Measurements from ENCODE around the gene FXYD5.
"Not testable (repeated sequence)": the region's sequence is repeated elsewhere in the genome, so short reads cannot be mapped to it uniquely, and the experiment has no call there.

FXYD5 gene

GRCh38 chr19:35174226-35174625 lies 19.7 kb downstream of the FXYD5 start:
- no peak overlapping the region for H3K4me3 ChIP-seq (ENCODE audit: low read length)
- no peaks in the 10 kb centered on the region for H3K27me3 ChIP-seq (replicated peaks; ENCODE audit: control insufficient read depth, insufficient read depth, low read length)
- no peaks in the 10 kb centered on the region for H3K36me3 ChIP-seq (ENCODE audit: control insufficient read depth, insufficient read depth, low read length, severe bottlenecking)
- no peak overlapping the region for H3K9ac ChIP-seq (ENCODE audit: low read length)
- H3K9me3 ChIP-seq (ENCODE audit: control insufficient read depth, low read length) = no peaks in the 10 kb centered on the region
- peaks cover 29% of the 10 kb centered on the region for H3K4me1 ChIP-seq (ENCODE audit: control insufficient read depth, insufficient read depth, low read length)
- DNase-seq (ENCODE audit: low read depth) = no peak

GRCh38 chr19:35176181-35176570 lies 21.6 kb downstream of the FXYD5 start:
- DNase-seq (ENCODE audit: low read depth) = no peak
- no peaks in the 10 kb centered on the region for H3K27me3 ChIP-seq (replicated peaks; ENCODE audit: control insufficient read depth, insufficient read depth, low read length)
- H3K4me3 ChIP-seq (ENCODE audit: low read length) = no peak overlapping the region
- H3K9ac ChIP-seq (ENCODE audit: low read length) = peak overlapping the region; percentile 52
- peaks cover 14% of the 10 kb centered on the region for H3K4me1 ChIP-seq (ENCODE audit: control insufficient read depth, insufficient read depth, low read length)
- H3K36me3 ChIP-seq (ENCODE audit: control insufficient read depth, insufficient read depth, low read length, severe bottlenecking) = no peaks in the 10 kb centered on the region
- no peaks in the 10 kb centered on the region for H3K9me3 ChIP-seq (ENCODE audit: control insufficient read depth, low read length)

DNA sequence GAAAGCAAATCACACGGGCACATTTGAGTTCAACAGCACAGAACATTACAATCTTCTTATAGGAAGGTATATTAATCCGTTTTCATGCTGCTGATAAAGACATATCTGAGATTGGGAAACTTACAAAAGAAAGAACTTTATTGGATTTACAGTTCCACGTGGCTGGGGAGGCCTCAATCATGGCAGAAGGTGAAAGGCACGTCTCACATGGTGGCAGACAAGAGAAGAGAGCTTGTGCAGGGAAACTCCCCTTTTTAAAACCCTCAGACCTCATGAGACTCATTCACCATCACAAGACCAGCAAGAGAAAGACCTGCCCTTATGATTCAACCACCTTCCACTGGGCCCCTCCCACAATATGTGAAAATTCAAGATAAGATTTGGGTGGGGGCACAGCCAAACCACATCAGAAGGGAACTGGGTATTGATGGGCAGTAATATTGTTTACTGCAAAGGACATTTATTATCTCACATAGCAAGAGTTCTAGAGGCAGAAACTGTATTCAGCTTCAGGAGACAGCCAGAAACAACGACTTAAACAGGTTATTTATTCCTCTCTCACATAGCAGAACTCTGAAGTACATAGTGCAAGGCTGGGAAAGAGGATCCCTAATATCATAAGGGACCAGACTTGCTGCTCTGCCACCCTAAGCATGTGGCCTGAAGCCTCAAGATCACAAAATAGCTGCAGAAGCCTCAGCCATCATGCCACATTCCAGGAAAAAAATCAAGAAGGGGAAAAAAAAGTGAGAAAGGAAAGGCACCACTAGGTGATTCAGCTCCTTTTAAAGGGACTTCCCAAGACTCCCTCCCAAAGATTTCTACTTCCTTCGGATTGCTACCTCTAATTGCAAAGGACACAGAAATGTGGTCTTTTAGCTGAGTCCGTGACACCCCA lies 23.1 kb downstream of the FXYD5 start:
- no peak for DNase-seq (ENCODE audit: low read depth)
- no peak overlapping the region for H3K9ac ChIP-seq (ENCODE audit: low read length)
- no peaks in the 10 kb centered on the region for H3K27me3 ChIP-seq (replicated peaks; ENCODE audit: control insufficient read depth, insufficient read depth, low read length)
- no peaks in the 10 kb centered on the region for H3K9me3 ChIP-seq (ENCODE audit: control insufficient read depth, low read length)
- H3K36me3 ChIP-seq (ENCODE audit: control insufficient read depth, insufficient read depth, low read length, severe bottlenecking) = no peaks in the 10 kb centered on the region
- no peak overlapping the region for H3K4me3 ChIP-seq (ENCODE audit: low read length)
- H3K4me1 ChIP-seq (ENCODE audit: control insufficient read depth, insufficient read depth, low read length) = peaks cover 14% of the 10 kb centered on the region

DNA sequence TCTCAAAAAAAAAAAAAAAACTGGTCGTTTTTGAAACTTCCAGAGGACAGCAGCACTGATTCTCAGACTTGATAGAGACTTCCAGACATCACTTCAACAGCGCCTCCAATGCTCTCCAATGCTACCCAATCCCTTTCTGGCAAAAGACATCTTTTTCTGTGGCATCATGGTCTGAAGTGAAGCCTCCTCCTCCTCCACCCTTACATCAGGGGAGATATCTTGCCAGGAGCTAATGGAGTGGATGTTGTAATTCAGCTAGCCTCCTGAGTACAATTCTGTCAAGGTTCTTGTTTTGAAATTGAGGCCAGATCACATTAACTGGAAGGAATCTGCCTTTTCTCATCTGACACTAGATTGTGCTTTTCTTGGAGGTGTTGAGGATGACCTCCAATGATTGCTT lies 24.2 kb downstream of the FXYD5 start:
- DNase-seq (ENCODE audit: low read depth) = no peak
- Histone ChIP-seq H3K27me3 (replicated peaks; ENCODE audit: control insufficient read depth, insufficient read depth, low read length) (no peaks in the 10 kb centered on the region), H3K9me3 (ENCODE audit: control insufficient read depth, low read length) (no peaks in the 10 kb centered on the region), H3K4me3 (ENCODE audit: low read length) (no peak overlapping the region), H3K36me3 (ENCODE audit: control insufficient read depth, insufficient read depth, low read length, severe bottlenecking) (no peaks in the 10 kb centered on the region), H3K4me1 (ENCODE audit: control insufficient read depth, insufficient read depth, low read length) (peaks cover 14% of the 10 kb centered on the region), H3K9ac (ENCODE audit: low read length) (no peak overlapping the region)

DNA sequence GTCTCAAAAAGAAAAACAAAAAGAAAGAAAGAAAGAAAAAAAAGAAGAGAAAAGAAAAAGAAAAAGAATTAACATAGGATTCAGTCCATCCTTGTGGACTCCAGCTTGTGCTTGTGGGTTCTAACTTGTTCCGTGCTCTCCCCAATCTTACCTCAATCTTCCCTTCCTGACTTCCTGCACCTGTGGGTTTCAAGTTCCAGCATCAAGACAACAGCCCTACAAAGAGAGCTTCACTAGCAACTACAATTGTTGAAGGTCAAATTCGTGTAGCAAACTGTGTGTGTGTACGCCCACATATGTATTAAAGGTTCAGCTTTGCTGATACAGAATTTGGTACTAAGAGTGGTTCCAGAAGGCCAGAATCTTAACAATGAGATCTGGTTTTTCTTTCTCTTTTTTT lies 25.3 kb downstream of the FXYD5 start:
- Histone ChIP-seq H3K27me3 (replicated peaks; ENCODE audit: control insufficient read depth, insufficient read depth, low read length) (no peaks in the 10 kb centered on the region), H3K9me3 (ENCODE audit: control insufficient read depth, low read length) (peaks cover 9% of the 10 kb centered on the region), H3K4me1 (ENCODE audit: control insufficient read depth, insufficient read depth, low read length) (peaks cover 14% of the 10 kb centered on the region), H3K4me3 (ENCODE audit: low read length) (no peak overlapping the region), H3K9ac (ENCODE audit: low read length) (no peak overlapping the region), H3K36me3 (ENCODE audit: control insufficient read depth, insufficient read depth, low read length, severe bottlenecking) (no peaks in the 10 kb centered on the region)
- DNase-seq (ENCODE audit: low read depth) = no peak

GRCh38 chr19:35181387-35181786 lies 26.9 kb downstream of the FXYD5 start:
- no peaks in the 10 kb centered on the region for H3K27me3 ChIP-seq (replicated peaks; ENCODE audit: control insufficient read depth, insufficient read depth, low read length)
- DNase-seq (ENCODE audit: low read depth) = no peak
- H3K9ac ChIP-seq (ENCODE audit: low read length) = no peak overlapping the region
- no peaks in the 10 kb centered on the region for H3K36me3 ChIP-seq (ENCODE audit: control insufficient read depth, insufficient read depth, low read length, severe bottlenecking)
- peaks cover 15% of the 10 kb centered on the region for H3K9me3 ChIP-seq (ENCODE audit: control insufficient read depth, low read length)
- H3K4me3 ChIP-seq (ENCODE audit: low read length) = no peak overlapping the region
- H3K4me1 ChIP-seq (ENCODE audit: control insufficient read depth, insufficient read depth, low read length) = peaks cover 9% of the 10 kb centered on the region

- Histone ChIP-seq H3K4me3 (ENCODE audit: low read length) (no peak overlapping the region), H3K4me1 (ENCODE audit: control insufficient read depth, insufficient read depth, low read length) (peaks cover under 1% of the 10 kb centered on the region), H3K36me3 (ENCODE audit: control insufficient read depth, insufficient read depth, low read length, severe bottlenecking) (no peaks in the 10 kb centered on the region), H3K27me3 (replicated peaks; ENCODE audit: control insufficient read depth, insufficient read depth, low read length) (no peaks in the 10 kb centered on the region), H3K9me3 (ENCODE audit: control insufficient read depth, low read length) (peaks cover 15% of the 10 kb centered on the region), H3K9ac (ENCODE audit: low read length) (no peak overlapping the region)
- no peak for DNase-seq (ENCODE audit: low read depth)
These were observed 29.7 kb downstream of the FXYD5 start for GRCh38 chr19:35184267-35184666.

DNA sequence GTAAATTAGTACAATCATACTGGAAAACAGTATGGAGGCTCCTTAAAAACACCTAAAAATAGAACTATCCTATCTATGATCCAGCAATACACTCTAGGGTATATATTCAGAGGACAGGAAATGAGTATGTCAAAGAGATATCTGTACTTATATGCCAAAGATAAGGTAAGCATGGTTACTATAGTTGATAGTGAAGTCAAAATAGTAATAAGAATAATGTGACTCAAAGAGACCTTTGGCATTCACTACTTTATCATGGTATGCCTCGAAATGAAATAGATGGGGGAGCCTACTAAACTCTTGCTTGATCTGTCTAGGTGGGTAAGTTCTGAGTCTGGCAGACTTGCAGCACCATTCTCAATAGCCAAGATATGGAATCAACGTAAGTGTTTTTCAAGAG lies 30.3 kb downstream of the FXYD5 start:
- Histone ChIP-seq H3K9me3 (ENCODE audit: control insufficient read depth, low read length) (peaks cover 15% of the 10 kb centered on the region), H3K36me3 (ENCODE audit: control insufficient read depth, insufficient read depth, low read length, severe bottlenecking) (no peaks in the 10 kb centered on the region), H3K4me3 (ENCODE audit: low read length) (no peak overlapping the region), H3K27me3 (replicated peaks; ENCODE audit: control insufficient read depth, insufficient read depth, low read length) (no peaks in the 10 kb centered on the region), H3K4me1 (ENCODE audit: control insufficient read depth, insufficient read depth, low read length) (no peaks in the 10 kb centered on the region), H3K9ac (ENCODE audit: low read length) (no peak overlapping the region)
- no peak for DNase-seq (ENCODE audit: low read depth)

DNA sequence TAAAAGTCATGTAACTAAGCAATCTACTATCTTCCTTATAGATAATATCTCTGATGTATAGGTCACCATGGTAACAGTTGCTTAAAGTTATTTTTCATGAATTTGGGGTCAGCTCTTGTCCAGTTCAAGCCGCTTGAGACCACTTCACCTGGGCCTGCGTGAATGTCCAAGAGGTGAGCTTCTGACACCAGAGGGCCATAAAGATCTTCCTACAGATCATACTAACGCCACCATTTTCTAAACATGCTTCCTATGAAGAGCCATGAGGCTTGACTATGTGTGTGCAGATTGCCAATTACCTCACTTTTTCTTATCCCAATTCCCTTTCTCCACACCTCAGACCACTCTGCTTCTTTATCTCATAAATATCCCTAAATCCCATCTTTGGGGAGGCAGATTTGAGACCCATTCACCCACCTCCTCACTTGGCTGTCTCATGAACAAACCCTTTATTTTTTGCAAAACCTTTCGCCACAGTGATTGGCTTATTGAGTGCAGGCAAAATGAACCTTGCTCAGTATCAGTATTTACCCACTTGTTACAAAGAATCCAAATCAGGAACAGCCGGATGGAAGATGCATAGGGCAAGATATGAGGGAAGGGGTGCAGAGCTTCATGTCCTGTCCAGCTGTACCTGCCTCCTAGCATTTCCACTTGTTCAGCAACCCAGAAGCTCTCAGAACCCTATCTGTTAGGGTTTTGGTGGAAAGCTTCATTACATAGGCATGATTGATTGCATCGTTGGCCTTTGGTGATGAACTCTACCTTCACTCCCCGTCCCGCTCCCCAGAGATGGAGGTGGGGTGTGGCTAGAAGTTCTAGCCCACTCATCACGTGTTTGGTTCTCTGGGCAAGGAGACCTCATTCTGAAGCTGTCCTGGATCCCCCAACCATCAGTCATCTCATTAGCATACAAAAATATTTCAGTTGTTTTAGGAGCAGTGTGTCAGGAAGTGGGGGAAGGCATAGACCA lies 39.8 kb downstream of the FXYD5 start:
- Histone ChIP-seq H3K4me1 (ENCODE audit: control insufficient read depth, insufficient read depth, low read length) (peaks cover 6% of the 10 kb centered on the region), H3K4me3 (ENCODE audit: low read length) (no peak overlapping the region), H3K36me3 (ENCODE audit: control insufficient read depth, insufficient read depth, low read length, severe bottlenecking) (no peaks in the 10 kb centered on the region), H3K9ac (ENCODE audit: low read length) (no peak overlapping the region), H3K27me3 (replicated peaks; ENCODE audit: control insufficient read depth, insufficient read depth, low read length) (peaks cover 7% of the 10 kb centered on the region), H3K9me3 (ENCODE audit: control insufficient read depth, low read length) (peaks cover 4% of the 10 kb centered on the region)
- DNase-seq (ENCODE audit: low read depth) = no peak

- peaks cover 12% of the 10 kb centered on the region for H3K27me3 ChIP-seq (replicated peaks; ENCODE audit: control insufficient read depth, insufficient read depth, low read length)
- no peak for DNase-seq (ENCODE audit: low read depth)
- H3K36me3 ChIP-seq (ENCODE audit: control insufficient read depth, insufficient read depth, low read length, severe bottlenecking) = no peaks in the 10 kb centered on the region
These were observed 41.3 kb downstream of the FXYD5 start for GRCh38 chr19:35195830-35196229.

DNA sequence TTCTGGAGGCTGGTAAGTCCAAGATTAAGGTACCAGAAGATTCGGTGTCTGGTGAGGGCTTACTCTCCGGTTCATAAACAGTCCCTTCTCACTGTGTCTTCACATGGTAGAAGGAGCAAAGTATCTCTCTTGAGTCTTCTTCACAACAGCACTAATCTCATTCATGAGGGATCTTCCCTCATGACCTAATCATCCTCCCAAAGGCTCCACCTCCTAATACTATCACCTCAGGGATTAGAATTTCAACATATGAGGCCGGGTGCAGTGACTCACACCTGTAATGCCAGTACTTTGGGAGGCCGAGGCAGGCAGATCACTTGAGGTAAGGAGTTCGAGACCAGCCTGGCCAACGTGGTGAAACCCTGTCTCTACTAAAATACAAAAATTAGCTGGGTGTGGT lies 42.3 kb downstream of the FXYD5 start:
- not testable (repeated sequence) for H3K9ac ChIP-seq (ENCODE audit: low read length); DNase-seq (ENCODE audit: low read depth); H3K9me3 ChIP-seq (ENCODE audit: control insufficient read depth, low read length); H3K4me1 ChIP-seq (ENCODE audit: control insufficient read depth, insufficient read depth, low read length); H3K4me3 ChIP-seq (ENCODE audit: low read length); H3K36me3 ChIP-seq (ENCODE audit: control insufficient read depth, insufficient read depth, low read length, severe bottlenecking)
- peaks cover 16% of the 10 kb centered on the region for H3K27me3 ChIP-seq (replicated peaks; ENCODE audit: control insufficient read depth, insufficient read depth, low read length)

More at GRCh38 chr19:35195830-35196229, 41.3 kb downstream of the FXYD5 start:
- H3K9me3 ChIP-seq (ENCODE audit: control insufficient read depth, low read length) = peaks cover 4% of the 10 kb centered on the region
- peaks cover 6% of the 10 kb centered on the region for H3K4me1 ChIP-seq (ENCODE audit: control insufficient read depth, insufficient read depth, low read length)
- no peak overlapping the region for H3K9ac ChIP-seq (ENCODE audit: low read length)
- no peak overlapping the region for H3K4me3 ChIP-seq (ENCODE audit: low read length)
